Keratinocyte (primary cell): Measurements from ENCODE around the gene LHFPL3. TPM values are rescaled to one million over a fixed set of nuclear protein-coding genes. Genes with fewer than 3 reads are reported as not detected.

Source experiments
- DNase-seq: peaks from one replicate; pipeline ENCODE4 v3.0.0-alpha.2; 2011; ENCODE audit warnings: low read depth, missing footprints, low spot score
- FAIRE-seq: peaks from 2 replicates; lab custom pipeline; 2011; peaks lifted over from hg19 to GRCh38; lab: Jason Lieb, UNC
- H2AFZ ChIP-seq: 2 replicates; pipeline ENCODE4 v1.6.0; 2012; ENCODE audit warnings: low read length, control low read depth, inconsistent platforms; ENCODE audit not compliant: control insufficient read depth
- H3K27ac ChIP-seq: 2 replicates; pipeline ENCODE4 v1.5.1; 2011; ENCODE audit warnings: low read length; ENCODE audit not compliant: control insufficient read depth, insufficient read depth
- H3K27me3 ChIP-seq: 3 replicates; pipeline ENCODE4 v1.6.0; 2011; ENCODE audit warnings: low read length; ENCODE audit not compliant: control insufficient read depth, insufficient read depth; ENCODE audit errors: extremely low read depth
- H3K36me3 ChIP-seq, 2 experiments: 2 replicates in 1 of 2; 3 replicates in 1 of 2; pipeline ENCODE4 v1.5.1; 2011; ENCODE audit warnings: low read length in 2 of 2, mild to moderate bottlenecking in 1 of 2; ENCODE audit not compliant: control insufficient read depth in 2 of 2, insufficient read depth in 2 of 2; ENCODE audit errors: extremely low read depth in 1 of 2
- H3K4me1 ChIP-seq: 3 replicates; pipeline ENCODE4 v1.5.1; 2011; ENCODE audit warnings: low read length; ENCODE audit not compliant: control insufficient read depth, insufficient read depth; ENCODE audit errors: extremely low read depth
- H3K4me2 ChIP-seq: 3 replicates; pipeline ENCODE4 v1.6.0; 2011; ENCODE audit warnings: low read depth, low read length; ENCODE audit not compliant: control insufficient read depth, insufficient read depth; ENCODE audit errors: extremely low read depth
- H3K4me3 ChIP-seq, 3 experiments: fragments of 200-600 bp in 1 of 3; sonication (generic) in 1 of 3; 2 replicates in 2 of 3; 3 replicates in 1 of 3; pipeline ENCODE4 v1.5.1; 2011 to 2016; ENCODE audit warnings: low read length in 3 of 3, mild to moderate bottlenecking in 3 of 3, control low read depth in 2 of 3, inconsistent platforms in 1 of 3, low read depth in 1 of 3, mixed read lengths in 1 of 3, mixed run types in 1 of 3, moderate library complexity in 1 of 3; ENCODE audit not compliant: control insufficient read depth in 2 of 3, insufficient read depth in 2 of 3; ENCODE audit errors: extremely low read depth in 1 of 3
- H3K79me2 ChIP-seq: 2 replicates; pipeline ENCODE4 v1.6.0; 2012; ENCODE audit warnings: low read length; ENCODE audit not compliant: control insufficient read depth, insufficient read depth
- H3K9ac ChIP-seq: 3 replicates; pipeline ENCODE4 v1.6.0; 2011; ENCODE audit warnings: low read length; ENCODE audit not compliant: control insufficient read depth, insufficient read depth; ENCODE audit errors: extremely low read depth
- H3K9me1 ChIP-seq: 3 replicates; pipeline ENCODE4 v1.6.0; 2011; ENCODE audit warnings: low read length; ENCODE audit not compliant: control insufficient read depth, insufficient read depth; ENCODE audit errors: extremely low read depth
- H3K9me3 ChIP-seq: 2 replicates; pipeline ENCODE4 v1.5.1; 2012; ENCODE audit warnings: low read depth, low read length; ENCODE audit not compliant: control insufficient read depth
- H4K20me1 ChIP-seq: 3 replicates; pipeline ENCODE4 v1.6.0; 2011; ENCODE audit warnings: low read length; ENCODE audit not compliant: control insufficient read depth, insufficient read depth; ENCODE audit errors: extremely low read depth
- EZH2 ChIP-seq: IDR thresholded peaks from one replicate; pipeline ENCODE4 v1.6.1; 2012; ENCODE audit warnings: inconsistent platforms, mild to moderate bottlenecking, low read length, moderate library complexity
- dilution Hi-C: fragments of 300-500 bp; cut with MboI; formaldehyde crosslinking; loops from one replicate; pipeline ENCODE4 v1.7.0; 2020; ENCODE audit warnings: low sequenced_read_pairs; ENCODE audit not compliant: extremely low pct_ligation_motif_present
- polyA plus RNA-seq, 5 experiments: library from polyadenylated mRNA; depleted of rRNA in 3 of 5; stranded (reverse) in 3 of 5; stranded (forward) in 1 of 5; unstranded in 1 of 5; fragments of >200 nt; gene quantifications; 1 replicate in 1 of 5; 2 replicates in 3 of 5; 3 replicates in 1 of 5; pipeline versions ENCODE4 v1.2.1 to v1.2.3, GENCODE V29; 2011 to 2012; ENCODE audit warnings: missing spikeins in 2 of 5, low read depth in 1 of 5, low replicate concordance in 1 of 5
- TF ChIP-seq, protein P1 (sequence below), 3 experiments: IDR thresholded peaks in 1 of 3; conservative IDR thresholded peaks in 1 of 3; optimal IDR thresholded peaks in 1 of 3; 2 replicates in 2 of 3; 3 replicates in 1 of 3; pipeline versions ENCODE3 to v1.5.1; 2011; ENCODE audit warnings: low read length in 3 of 3, mild to moderate bottlenecking in 3 of 3, moderate library complexity in 2 of 3, control low read depth in 1 of 3, inconsistent platforms in 1 of 3; ENCODE audit not compliant: insufficient read depth in 2 of 3; ENCODE audit errors: extremely low read depth in 1 of 3

LHFPL3 gene
- polyA plus RNA-seq, 1 donor (not counting 4 experiments of a cell fraction or from before 2014, with no cell fraction given) = not detected

DNA sequence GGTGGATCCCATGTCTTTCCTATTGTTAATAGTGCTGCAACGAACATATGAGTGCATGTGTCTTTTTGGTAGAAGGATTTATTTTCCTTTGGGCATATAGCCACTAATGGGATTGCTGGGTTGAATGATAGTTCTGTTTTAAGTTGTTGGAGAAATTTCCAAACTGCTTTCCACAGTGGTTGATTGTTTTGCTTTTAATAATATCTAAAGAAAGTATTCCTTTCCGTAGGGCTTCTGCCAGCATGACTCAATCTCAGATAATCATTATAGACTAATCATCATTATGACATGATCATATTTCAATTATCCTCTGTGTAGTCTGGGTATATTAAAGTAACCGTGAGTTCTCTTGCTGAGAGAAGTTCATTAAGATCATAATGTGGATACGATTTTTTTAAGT lies 575.4 kb downstream of the LHFPL3 start:
- H3K27me3 ChIP-seq = no peaks in the 10 kb centered on the region
- no peak overlapping the region for H3K4me3 ChIP-seq
- dilution Hi-C loops = no loop called here
- FAIRE-seq = no peak
- no peak for DNase-seq
- no peaks in the 10 kb centered on the region for H3K9me3 ChIP-seq
- H3K36me3 ChIP-seq = no peaks in the 10 kb centered on the region
- no peaks in the 10 kb centered on the region for H4K20me1 ChIP-seq
- no peak overlapping the region for H3K4me2 ChIP-seq
- no peak overlapping the region for H3K27ac ChIP-seq
- TF ChIP-seq EZH2 = no peak
- H2AFZ ChIP-seq = no peak overlapping the region
- H3K9ac ChIP-seq = no peak overlapping the region
- H3K79me2 ChIP-seq = no peaks in the 10 kb centered on the region
- no peaks in the 10 kb centered on the region for H3K4me1 ChIP-seq
- H3K9me1 ChIP-seq = no peaks in the 10 kb centered on the region

DNA sequence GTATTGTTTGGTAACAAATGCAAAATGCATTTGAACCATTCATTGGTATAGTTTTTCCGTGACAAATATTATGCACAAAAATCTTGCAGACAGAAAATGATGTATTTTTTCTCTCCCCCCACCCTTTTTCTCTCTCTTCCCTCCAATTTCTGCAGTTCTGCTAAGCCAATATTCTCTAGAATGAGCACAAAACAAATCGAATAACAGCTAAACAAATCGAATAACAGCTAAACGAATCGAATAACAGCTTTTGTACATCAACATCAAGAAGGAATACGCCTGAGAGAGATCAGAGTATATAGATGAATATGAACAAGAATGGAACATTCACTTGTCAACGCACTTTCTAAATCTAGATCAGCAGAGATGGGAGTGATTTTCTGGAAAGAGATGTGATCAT lies 577.6 kb downstream of the LHFPL3 start:
- Histone ChIP-seq H3K36me3 (no peaks in the 10 kb centered on the region), H3K27me3 (no peaks in the 10 kb centered on the region), H3K9me3 (no peaks in the 10 kb centered on the region), H3K4me1 (no peaks in the 10 kb centered on the region), H2AFZ (no peak overlapping the region), H3K9me1 (no peaks in the 10 kb centered on the region), H3K79me2 (no peaks in the 10 kb centered on the region), H3K4me3 (no peak overlapping the region), H3K4me2 (no peak overlapping the region), H3K9ac (no peak overlapping the region), H3K27ac (no peak overlapping the region), H4K20me1 (no peaks in the 10 kb centered on the region)
- TF ChIP-seq EZH2 = no peak
- TF ChIP-seq, protein P1, sequence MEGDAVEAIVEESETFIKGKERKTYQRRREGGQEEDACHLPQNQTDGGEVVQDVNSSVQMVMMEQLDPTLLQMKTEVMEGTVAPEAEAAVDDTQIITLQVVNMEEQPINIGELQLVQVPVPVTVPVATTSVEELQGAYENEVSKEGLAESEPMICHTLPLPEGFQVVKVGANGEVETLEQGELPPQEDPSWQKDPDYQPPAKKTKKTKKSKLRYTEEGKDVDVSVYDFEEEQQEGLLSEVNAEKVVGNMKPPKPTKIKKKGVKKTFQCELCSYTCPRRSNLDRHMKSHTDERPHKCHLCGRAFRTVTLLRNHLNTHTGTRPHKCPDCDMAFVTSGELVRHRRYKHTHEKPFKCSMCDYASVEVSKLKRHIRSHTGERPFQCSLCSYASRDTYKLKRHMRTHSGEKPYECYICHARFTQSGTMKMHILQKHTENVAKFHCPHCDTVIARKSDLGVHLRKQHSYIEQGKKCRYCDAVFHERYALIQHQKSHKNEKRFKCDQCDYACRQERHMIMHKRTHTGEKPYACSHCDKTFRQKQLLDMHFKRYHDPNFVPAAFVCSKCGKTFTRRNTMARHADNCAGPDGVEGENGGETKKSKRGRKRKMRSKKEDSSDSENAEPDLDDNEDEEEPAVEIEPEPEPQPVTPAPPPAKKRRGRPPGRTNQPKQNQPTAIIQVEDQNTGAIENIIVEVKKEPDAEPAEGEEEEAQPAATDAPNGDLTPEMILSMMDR (optimal IDR thresholded peaks at IDR 0.05 in 1 of 3, IDR thresholded peaks at IDR 0.05 in 1 of 3, conservative IDR thresholded peaks at IDR 0.05 in 1 of 3; ENCODE audit: extremely low read depth in 1 of 3, insufficient read depth in 2 of 3, low read length in 3 of 3) = no peak
- DNase-seq = no peak
- dilution Hi-C loops = no loop called here
- no peak for FAIRE-seq

- H3K36me3 ChIP-seq = no peaks in the 10 kb centered on the region
- H3K9ac ChIP-seq = no peak overlapping the region
- no peak overlapping the region for H2AFZ ChIP-seq
- no peaks in the 10 kb centered on the region for H3K27me3 ChIP-seq
- H3K4me1 ChIP-seq = no peaks in the 10 kb centered on the region
- H4K20me1 ChIP-seq = no peaks in the 10 kb centered on the region
- no peak overlapping the region for H3K4me2 ChIP-seq
- DNase-seq (no peak), FAIRE-seq (no peak)
- no peak overlapping the region for H3K4me3 ChIP-seq
- dilution Hi-C loops = no loop called here
- no peaks in the 10 kb centered on the region for H3K9me3 ChIP-seq
- H3K9me1 ChIP-seq = no peaks in the 10 kb centered on the region
- no peak overlapping the region for H3K27ac ChIP-seq
- TF ChIP-seq, protein P1 (optimal IDR thresholded peaks at IDR 0.05 in 1 of 3, IDR thresholded peaks at IDR 0.05 in 1 of 3, conservative IDR thresholded peaks at IDR 0.05 in 1 of 3; ENCODE audit: extremely low read depth in 1 of 3, insufficient read depth in 2 of 3, low read length in 3 of 3) = no peak
- H3K79me2 ChIP-seq = no peaks in the 10 kb centered on the region
Observed at GRCh38 chr7:104906556-104906955, 578.2 kb downstream of the LHFPL3 start.
